ENCODE data around the gene ST3GAL2. TPM values are rescaled to one million over a fixed set of nuclear protein-coding genes. Genes with fewer than 3 reads are reported as not detected.
A peak's percentile ranks its signal among the peaks of the same experiment; 100 is the strongest.
"Not testable (repeated sequence)": the region's sequence is repeated elsewhere in the genome, so short reads cannot be mapped to it uniquely, and the experiment has no call there.

ST3GAL2 gene
- polyA plus RNA-seq, 1 donor from 2014 or later = 9.7 TPM

DNA sequence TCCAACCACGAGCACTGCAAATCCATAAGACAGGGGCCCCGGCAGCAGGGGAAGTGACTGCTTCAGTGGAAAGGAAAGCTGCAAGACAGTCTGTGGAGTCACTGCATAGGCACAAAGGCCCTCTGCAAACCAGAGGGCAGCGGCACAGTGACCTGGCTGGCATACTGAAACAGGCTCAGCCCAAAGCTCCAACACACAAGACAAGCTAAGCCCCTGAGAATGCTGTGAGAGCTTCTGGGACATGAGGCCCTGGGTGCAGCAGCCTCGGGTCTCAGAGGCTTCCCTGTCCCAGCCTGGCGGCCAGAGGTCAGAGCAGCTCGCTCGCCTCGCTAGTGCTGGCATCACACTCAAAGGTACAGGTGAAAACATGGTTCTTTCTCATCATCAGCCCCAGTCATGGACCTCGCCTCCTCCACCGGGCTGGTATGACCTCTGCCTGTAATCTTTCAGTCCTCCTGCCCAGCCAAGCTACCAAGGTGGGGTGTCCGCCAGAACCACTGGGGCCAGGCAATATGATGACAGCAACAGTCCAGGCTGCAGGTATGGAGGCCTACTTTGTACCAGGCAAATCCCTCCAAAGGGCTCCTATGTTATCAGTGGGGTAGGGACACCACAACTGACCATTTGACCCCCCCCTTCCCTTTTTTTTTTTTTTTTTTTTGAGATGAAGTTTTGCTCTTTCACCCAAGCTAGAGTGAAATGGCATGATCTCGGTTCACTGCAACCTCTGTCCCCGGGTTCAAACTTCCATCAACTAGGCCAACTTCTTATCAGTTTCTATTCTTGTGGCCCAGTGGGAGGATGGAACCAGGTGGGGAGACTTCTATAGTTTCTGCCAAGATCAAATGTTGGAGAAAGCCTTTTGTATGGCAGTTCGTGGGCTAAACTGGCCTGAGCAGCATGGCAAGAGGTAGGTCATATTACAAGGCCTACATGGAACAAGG lies 19.2 kb downstream of the ST3GAL2 start:
- H3K4me3 Mint-ChIP-seq = peak overlapping the region in 1 of 4 donors; percentile 85
- peak overlapping the region in 1 of 3 donors; percentile 31 for H3K27ac Mint-ChIP-seq

GRCh38 chr16:70418993-70419318 lies 19.9 kb downstream of the ST3GAL2 start:
- Mint-ChIP-seq H3K27me3 (no peaks in the 10 kb centered on the region), H3K9me3 (no peaks in the 10 kb centered on the region), H3K4me1 (peaks cover 27 to 31% (median 29%) of the 10 kb centered on the region in 3 donors), H3K27ac (no peak overlapping the region), H3K36me3 (peaks cover 2% of the 10 kb centered on the region), H3K4me3 (peak overlapping the region in 2 of 4 donors; percentile 58 to 85)

More for the DNA sequence above, 19.2 kb downstream of the ST3GAL2 start:
- no peaks in the 10 kb centered on the region for H3K27me3 Mint-ChIP-seq
- H3K9me3 Mint-ChIP-seq = no peaks in the 10 kb centered on the region
- peaks cover 22 to 31% (median 29%) of the 10 kb centered on the region in 3 donors for H3K4me1 Mint-ChIP-seq
- H3K36me3 Mint-ChIP-seq = peaks cover 2% of the 10 kb centered on the region

DNA sequence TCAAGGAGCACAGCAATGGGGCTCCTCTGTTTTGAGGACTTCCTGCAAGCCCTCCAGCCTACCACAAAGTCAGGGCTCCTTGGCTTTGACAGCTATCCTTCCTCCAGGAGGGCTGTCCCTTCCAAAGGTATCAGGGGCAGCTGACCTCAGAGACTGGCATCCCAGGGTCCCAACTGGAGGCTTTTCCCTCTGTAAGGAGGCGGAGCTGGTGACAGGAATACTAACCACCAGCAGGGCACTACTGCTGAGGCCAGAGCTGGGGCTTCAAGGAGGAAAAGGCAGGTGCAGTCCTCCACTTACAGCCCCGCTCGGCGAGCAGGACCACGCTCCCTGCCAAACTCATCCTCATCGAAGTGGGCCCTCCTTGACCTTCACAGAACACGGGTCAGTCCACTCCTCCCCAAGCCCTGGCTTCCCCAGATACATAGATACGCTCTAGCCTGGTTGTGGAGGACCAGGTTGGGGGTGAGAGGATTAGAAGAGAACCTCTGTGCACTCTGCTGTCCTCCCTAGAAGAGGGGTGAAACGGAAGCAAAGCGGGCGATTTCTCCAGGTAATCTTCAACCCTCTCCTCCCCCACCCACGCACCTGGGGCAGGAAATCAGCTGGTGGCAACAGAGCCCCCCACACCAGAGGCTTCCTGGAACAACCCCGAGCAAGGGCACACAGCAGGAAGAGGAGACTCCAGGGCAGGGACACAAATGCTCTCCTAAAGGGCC lies 20.5 kb downstream of the ST3GAL2 start:
- H3K4me1 Mint-ChIP-seq = peaks cover 27 to 31% (median 29%) of the 10 kb centered on the region in 3 donors
- peak overlapping the region in 2 of 4 donors; percentile 58 to 82 for H3K4me3 Mint-ChIP-seq
- H3K27ac Mint-ChIP-seq = peak overlapping the region in 2 of 3 donors; percentile 12 to 71
- peaks cover 2% of the 10 kb centered on the region for H3K36me3 Mint-ChIP-seq
- H3K9me3 Mint-ChIP-seq = no peaks in the 10 kb centered on the region
- H3K27me3 Mint-ChIP-seq = no peaks in the 10 kb centered on the region

- Mint-ChIP-seq H3K4me3 (peak overlapping the region in 2 of 4 donors; percentile 66 to 70), H3K4me1 (peaks cover 27 to 31% (median 29%) of the 10 kb centered on the region in 3 donors)
Measured at GRCh38 chr16:70417661-70418060, 21.2 kb downstream of the ST3GAL2 start.

DNA sequence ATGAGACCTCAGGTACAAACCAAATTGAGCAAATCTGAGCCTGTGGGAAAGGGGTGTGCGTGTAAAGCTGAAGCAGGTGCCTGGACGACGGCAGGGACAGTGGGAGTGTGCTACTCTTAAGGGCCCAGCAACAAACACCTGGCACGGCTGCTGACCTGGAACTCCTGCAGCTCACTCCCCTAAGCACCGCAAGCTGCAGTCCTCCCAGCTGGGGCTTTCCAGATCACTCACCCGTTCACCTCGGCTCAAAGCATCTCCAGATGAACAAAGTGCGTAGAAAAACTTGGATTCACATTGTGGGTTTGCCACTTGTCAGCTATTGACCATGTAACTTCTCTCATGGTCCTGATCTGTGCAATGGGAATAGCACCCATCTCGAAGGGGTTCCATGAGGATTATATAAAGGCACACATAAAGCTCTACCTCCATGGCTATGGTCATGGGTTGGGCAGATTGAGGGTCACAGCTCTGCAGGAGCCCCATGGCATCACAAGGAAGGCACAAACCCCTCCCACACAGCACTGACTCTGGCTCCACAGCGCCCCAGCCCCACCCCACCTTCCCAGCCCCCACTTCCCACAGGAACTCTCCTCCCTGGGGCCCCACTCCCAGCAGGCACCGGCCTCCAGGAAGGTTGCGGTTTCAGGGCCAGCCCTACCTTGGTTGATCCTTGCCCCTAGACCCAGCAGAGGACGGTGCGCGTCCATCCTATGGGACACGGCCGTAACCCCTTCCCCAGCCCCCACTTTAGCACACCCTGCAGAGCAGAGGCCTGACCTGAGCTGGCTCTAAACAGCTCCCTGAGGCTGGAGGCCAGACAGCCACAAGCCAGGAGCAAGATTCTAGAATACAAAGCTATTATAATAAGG lies 21.9 kb downstream of the ST3GAL2 start:
- no peaks in the 10 kb centered on the region for H3K36me3 Mint-ChIP-seq
- H3K27ac Mint-ChIP-seq = peak overlapping the region in 2 of 3 donors; percentile 31 to 61
- H3K4me3 Mint-ChIP-seq = peak overlapping the region in 3 of 4 donors; percentile 3 to 66 (median 59)
- peaks cover 27 to 31% (median 29%) of the 10 kb centered on the region in 3 donors for H3K4me1 Mint-ChIP-seq
- H3K9me3 Mint-ChIP-seq = no peaks in the 10 kb centered on the region
- no peaks in the 10 kb centered on the region for H3K27me3 Mint-ChIP-seq

More at GRCh38 chr16:70417661-70418060, 21.2 kb downstream of the ST3GAL2 start:
- H3K36me3 Mint-ChIP-seq = peaks cover 2% of the 10 kb centered on the region
- no peaks in the 10 kb centered on the region for H3K9me3 Mint-ChIP-seq
- peak overlapping the region in 2 of 3 donors; percentile 12 to 71 for H3K27ac Mint-ChIP-seq
- H3K27me3 Mint-ChIP-seq = no peaks in the 10 kb centered on the region

- H3K9me3 Mint-ChIP-seq, H3K4me3 Mint-ChIP-seq, H3K27ac Mint-ChIP-seq, H3K27me3 Mint-ChIP-seq, H3K36me3 Mint-ChIP-seq: not testable (repeated sequence)
- H3K4me1 Mint-ChIP-seq = peaks cover 23 to 28% (median 27%) of the 10 kb centered on the region in 3 donors
Measured at GRCh38 chr16:70413572-70413971, 25.3 kb downstream of the ST3GAL2 start.

DNA sequence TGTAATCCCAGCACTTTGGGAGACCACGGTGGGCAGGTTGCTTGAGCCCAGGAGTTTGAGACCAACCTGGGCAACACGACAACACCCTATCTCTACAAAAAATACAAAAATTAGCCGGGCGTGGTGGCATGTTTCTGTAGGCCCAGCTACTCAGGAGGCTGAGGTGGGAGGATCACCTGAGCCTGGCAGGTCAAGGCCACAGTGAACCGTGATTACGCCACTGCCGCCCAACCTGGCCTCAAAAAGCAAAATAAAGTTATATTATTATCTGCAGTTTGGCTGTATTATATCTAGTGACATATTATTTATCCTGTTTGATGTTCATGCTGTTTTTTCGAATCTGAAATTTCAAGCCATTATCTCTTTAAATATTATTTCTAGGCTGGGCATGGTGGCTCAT lies 26.5 kb downstream of the ST3GAL2 start:
- peaks cover 25 to 29% (median 29%) of the 10 kb centered on the region in 3 donors for H3K4me1 Mint-ChIP-seq
- H3K4me3 Mint-ChIP-seq = no peak overlapping the region
- peaks cover 6% of the 10 kb centered on the region for H3K27me3 Mint-ChIP-seq
- no peak overlapping the region for H3K27ac Mint-ChIP-seq
- no peaks in the 10 kb centered on the region for H3K9me3 Mint-ChIP-seq
- peaks cover 4% of the 10 kb centered on the region for H3K36me3 Mint-ChIP-seq

DNA sequence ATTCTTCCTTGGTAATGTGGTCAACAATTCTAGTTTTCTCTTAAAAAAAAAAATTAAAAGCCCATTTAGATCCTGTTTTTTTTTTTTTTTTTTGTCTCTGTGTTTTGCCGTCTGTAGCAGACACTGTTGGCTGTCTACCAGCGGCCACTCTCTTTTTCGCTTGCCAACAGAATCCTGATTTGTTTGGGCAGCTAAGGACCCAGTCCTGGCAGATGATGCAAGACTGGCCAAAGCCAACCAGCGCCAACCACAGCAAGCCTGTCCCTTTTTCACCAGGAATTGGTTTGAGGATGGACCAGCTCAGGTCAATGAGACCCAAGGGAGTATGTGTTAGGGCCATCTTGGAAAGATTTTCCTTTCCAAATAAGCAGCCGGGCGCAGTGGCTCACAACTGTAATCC lies 28.2 kb downstream of the ST3GAL2 start:
- Mint-ChIP-seq H3K27ac (no peak overlapping the region), H3K36me3 (peaks cover 7% of the 10 kb centered on the region), H3K4me3 (no peak overlapping the region), H3K4me1 (peaks cover 17 to 23% (median 22%) of the 10 kb centered on the region in 3 donors), H3K9me3 (no peaks in the 10 kb centered on the region), H3K27me3 (peaks cover 12% of the 10 kb centered on the region)

DNA sequence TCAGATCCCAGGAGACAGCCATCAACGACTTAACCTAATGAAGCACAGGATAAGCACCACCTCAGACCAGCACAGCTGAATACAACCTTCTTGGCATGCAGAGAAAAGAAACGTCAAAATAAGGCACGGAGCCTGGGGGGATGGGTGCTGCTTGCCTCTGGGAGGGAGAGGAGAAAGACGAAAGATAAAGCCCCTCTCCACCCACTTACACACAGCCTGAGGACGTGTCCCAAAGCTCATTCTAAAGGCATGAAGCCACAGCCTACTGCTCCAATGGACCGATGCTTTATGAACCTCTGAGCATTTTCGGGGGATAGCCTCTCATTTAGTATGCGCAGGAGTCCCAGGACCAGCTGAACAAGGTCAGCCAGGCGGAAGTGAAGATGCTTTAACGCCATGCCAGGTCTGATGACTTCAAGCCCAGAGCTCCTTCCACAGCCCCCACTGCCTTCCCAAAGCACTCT lies 31.1 kb downstream of the ST3GAL2 start:
- H3K36me3 Mint-ChIP-seq = peaks cover 7% of the 10 kb centered on the region
- H3K4me1 Mint-ChIP-seq = peaks cover 29 to 40% (median 38%) of the 10 kb centered on the region in 3 donors
- H3K9me3 Mint-ChIP-seq = no peaks in the 10 kb centered on the region
- H3K27ac Mint-ChIP-seq = no peak overlapping the region
- H3K27me3 Mint-ChIP-seq = peaks cover 22% of the 10 kb centered on the region
- peak overlapping the region in 2 of 4 donors; percentile 18 to 45 for H3K4me3 Mint-ChIP-seq

- H3K9me3 Mint-ChIP-seq, H3K36me3 Mint-ChIP-seq: not testable (repeated sequence)
- peak overlapping the region in 2 of 4 donors; percentile 51 to 66 for H3K4me3 Mint-ChIP-seq
- H3K27ac Mint-ChIP-seq = peak overlapping the region in 1 of 3 donors; percentile 77
- H3K4me1 Mint-ChIP-seq = peaks cover 29 to 43% (median 38%) of the 10 kb centered on the region in 3 donors
- peaks cover 22% of the 10 kb centered on the region for H3K27me3 Mint-ChIP-seq
Measured at GRCh38 chr16:70406104-70406503, 32.8 kb downstream of the ST3GAL2 start.

DNA sequence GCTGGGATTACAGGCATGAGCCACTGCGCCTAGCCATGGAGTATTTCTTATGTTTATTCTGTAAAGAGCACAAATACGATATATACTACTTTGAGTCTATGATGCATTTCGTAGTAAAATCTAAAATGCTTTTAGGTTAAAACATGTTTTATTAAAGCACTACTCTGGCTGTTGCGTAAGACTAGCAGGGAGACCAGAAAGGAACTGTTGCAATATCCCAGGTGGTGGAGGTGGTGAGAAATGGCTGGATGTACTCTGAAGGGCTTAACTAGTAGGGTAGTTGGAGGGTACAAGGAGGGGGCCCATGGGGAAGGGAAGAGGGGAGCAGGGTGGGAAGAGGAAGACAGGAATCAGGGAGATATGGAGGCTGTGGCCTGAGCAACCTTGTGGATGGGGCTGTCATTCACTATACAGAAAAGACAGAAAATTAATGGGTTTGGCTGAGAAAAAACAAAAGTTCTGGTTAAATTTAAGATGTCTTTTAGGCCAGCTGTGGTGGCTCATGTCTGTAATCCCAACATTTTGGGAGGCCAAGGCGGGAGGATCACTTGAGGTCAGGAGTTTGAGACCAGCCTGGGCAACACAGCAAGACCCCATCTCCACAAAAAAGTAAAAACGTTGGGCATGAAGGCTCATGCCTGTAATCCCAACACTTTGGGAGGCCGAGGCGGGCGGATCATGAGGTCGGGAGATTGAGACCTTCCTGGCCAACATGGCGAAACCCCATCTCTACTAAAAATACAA lies 35.8 kb downstream of the ST3GAL2 start:
- Mint-ChIP-seq H3K9me3 (no peaks in the 10 kb centered on the region), H3K27me3 (peaks cover 20% of the 10 kb centered on the region), H3K27ac (peak overlapping the region; percentile 44 to 73 (median 73)), H3K36me3 (peaks cover 7% of the 10 kb centered on the region), H3K4me3 (peak overlapping the region in 1 of 4 donors; percentile 65), H3K4me1 (peaks cover 22 to 35% (median 31%) of the 10 kb centered on the region in 3 donors)

DNA sequence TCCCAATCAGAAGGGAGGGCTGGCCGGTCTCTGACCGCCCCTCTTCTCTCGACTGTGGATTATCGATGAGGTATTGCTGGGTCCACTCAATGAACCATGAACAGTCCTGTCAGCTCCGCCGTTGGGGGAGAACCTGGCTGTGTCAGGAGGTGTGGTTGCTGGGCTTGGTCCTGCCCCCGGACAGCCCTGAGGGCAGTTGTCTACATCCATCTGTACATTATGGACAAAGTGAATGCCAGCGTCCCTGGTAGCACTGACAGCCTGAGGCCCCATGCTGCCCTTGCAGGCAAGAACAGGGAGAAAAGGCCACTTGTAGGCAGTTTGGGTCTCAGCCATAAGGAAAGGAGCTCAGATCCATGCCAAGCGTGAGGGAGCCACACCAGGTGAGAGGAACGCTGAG lies 38.9 kb downstream of the ST3GAL2 start:
- peaks cover 4% of the 10 kb centered on the region for H3K36me3 Mint-ChIP-seq
- H3K27me3 Mint-ChIP-seq = peaks cover 7% of the 10 kb centered on the region
- H3K4me1 Mint-ChIP-seq = peaks cover 14 to 18% (median 16%) of the 10 kb centered on the region in 3 donors
- H3K27ac Mint-ChIP-seq = peak overlapping the region in 1 of 3 donors; percentile 51
- H3K4me3 Mint-ChIP-seq = no peak overlapping the region
- no peaks in the 10 kb centered on the region for H3K9me3 Mint-ChIP-seq

DNA sequence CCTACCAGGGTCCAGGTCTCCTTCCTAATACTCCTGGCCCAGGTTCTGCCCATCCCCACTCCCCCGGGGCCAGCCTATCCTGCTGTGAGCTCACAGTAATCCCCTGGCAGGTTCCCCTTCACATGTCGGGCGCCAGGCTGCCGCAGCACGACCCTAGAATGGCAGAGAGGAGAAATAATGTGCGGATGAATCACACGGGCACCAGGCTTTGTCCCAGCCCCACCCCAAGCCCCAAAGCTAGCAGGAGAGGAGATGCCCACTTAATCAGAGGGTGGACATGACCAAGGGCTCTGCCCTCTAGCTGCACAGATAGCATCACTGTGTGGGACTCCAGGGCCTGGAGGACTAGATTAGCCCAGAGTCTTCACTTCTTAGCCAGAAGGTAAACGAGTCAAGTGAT lies 39.5 kb downstream of the ST3GAL2 start:
- Mint-ChIP-seq H3K4me1 (peaks cover 11 to 13% (median 12%) of the 10 kb centered on the region in 3 donors), H3K36me3 (peaks cover 4% of the 10 kb centered on the region), H3K27me3 (peaks cover 7% of the 10 kb centered on the region), H3K27ac (peak overlapping the region in 1 of 3 donors; percentile 51), H3K4me3 (no peak overlapping the region), H3K9me3 (no peaks in the 10 kb centered on the region)

Measured in IgD-negative memory B cell (primary cell).